Head of caudate nucleus (tissue), 42 donors: ENCODE data around the gene EFHD1.
"Not testable (repeated sequence)": the region's sequence is repeated elsewhere in the genome, so short reads cannot be mapped to it uniquely, and the experiment has no call there.

ENCODE experiments used
- DNase-seq, 42 donors: peaks; one replicate each; pipeline versions ENCODE4 v3.0.0 to v3.0.0-alpha.2; 2020 to 2021; ENCODE audit warnings: mixed read lengths in 7 of 42
- intact Hi-C: fragments of 100-400 bp; cut with DNase I; formaldehyde crosslinking; loops from one replicate; pipeline ENCODE4 v1.15.0; 2022

Gene EFHD1

GRCh38 chr2:232675381-232675780 lies 42.0 kb downstream of the EFHD1 start:
- no peak for DNase-seq
- intact Hi-C loops = no loop called here

GRCh38 chr2:232680006-232680405 lies 46.6 kb downstream of the EFHD1 start:
- peak in 2 of 42 donors; percentile 5 to 15 for DNase-seq
- intact Hi-C loops = no loop called here

DNA sequence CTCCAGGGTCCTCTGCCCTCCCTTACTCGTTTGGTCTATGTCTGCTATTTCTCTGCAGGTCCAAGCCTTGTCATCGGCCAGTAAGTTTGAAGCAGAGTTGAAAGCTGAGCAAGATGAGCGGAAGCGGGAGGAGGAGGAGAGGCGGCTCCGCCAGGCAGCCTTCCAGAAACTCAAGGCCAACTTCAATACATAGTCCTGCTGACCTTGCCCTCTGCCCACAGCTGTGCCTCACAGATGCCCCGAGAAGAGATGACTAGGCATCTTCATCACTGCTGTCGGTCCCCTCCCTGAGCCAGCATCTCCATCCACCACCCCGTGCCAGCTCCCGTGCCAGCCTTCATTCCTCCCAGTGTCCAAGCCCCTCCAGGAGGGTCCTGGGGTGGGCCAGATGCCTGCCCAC lies 48.1 kb downstream of the EFHD1 start:
- intact Hi-C loops = no loop called here
- peak in 2 of 42 donors; percentile 31 to 37 for DNase-seq

DNA sequence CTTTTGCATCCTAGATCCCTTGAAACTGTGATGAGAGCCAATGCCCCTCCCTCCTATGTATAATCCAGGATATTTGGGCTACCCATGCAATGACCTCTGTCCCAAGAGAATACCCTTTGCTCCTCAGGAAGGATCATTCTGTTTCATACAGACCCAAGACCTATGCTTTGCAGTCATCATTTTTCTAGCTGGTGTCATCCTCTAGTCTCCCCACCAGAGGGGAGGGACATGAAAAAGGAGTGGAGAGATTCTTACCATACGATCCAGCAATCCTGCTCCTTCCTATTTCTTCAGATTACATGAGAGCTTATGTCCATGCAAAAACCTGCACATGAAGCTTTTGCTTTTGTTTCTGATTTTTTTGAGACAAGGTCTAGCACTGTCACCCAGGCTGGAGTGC lies 50.0 kb downstream of the EFHD1 start:
- DNase-seq = no peak
- intact Hi-C loops = no loop called here

GRCh38 chr2:232685391-232685790 lies 52.0 kb downstream of the EFHD1 start:
- intact Hi-C loops, DNase-seq: not testable (repeated sequence)

DNA sequence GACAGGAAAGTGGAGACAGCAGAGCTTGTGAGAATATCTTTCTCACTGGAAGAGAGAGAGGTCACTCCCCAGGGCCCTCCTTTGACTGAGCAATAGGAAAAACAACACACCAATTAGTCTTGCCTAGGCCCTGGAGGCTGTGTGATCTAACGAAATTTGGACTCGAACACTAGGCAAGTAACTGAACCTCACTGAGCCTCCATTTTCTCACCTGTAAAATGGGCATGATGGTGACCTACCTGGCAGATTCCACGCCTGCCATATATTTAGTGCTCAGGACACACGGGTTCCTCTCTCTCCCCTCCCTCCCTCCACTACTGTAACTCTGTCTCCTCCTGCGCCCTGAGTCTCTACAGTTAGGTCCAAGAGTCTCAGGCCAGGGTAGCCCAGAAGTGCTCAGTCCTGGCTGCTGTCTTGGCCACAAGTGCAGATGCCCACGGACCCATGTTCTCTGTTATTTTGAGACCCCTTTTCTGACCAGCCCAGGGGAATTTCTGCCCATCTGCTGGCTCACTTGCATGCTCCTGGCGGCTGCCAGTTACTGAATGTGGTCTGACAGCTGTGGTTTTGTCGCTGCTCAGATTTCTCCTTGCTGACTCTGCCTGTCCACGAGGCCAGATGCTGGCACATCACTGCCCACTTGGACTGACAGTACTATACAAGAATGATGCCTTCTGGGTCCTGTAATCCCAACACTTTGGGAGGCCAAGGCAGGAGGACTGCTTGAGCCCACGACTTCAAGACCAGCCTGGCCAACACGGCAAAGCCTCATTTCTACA lies 54.2 kb downstream of the EFHD1 start:
- DNase-seq = peak in 1 of 42 donors; percentile 3
- intact Hi-C loops = no loop called here

GRCh38 chr2:232688201-232688600 lies 54.8 kb downstream of the EFHD1 start:
- DNase-seq = no peak
- intact Hi-C loops = no loop called here

- intact Hi-C loops = no loop called here
- peak in 26 of 42 donors; percentile 24 to 67 (median 41) for DNase-seq
Measured at GRCh38 chr2:232689152-232689910, 55.9 kb downstream of the EFHD1 start.

GRCh38 chr2:232691117-232691516 lies 57.7 kb downstream of the EFHD1 start:
- intact Hi-C loops = loop anchor here (10.0 kb wide), 1 partner anchor 56 kb away; the partner anchor contains the start of gene EFHD1
- DNase-seq = not testable (repeated sequence)

- DNase-seq = no peak
- intact Hi-C loops = loop anchor here (10.0 kb wide), 1 partner anchor 59 kb away; the partner anchor contains the start of gene EFHD1
Measured at GRCh38 chr2:232693344-232693743, 59.9 kb downstream of the EFHD1 start.

GRCh38 chr2:232696609-232697058 lies 63.2 kb downstream of the EFHD1 start:
- no peak for DNase-seq
- intact Hi-C loops = loop anchor here (2.0 to 10.0 kb wide), 2 partner anchors 62 to 90 kb away; partner anchors contain the start of gene EFHD1

GRCh38 chr2:232697059-232697806 lies 63.8 kb downstream of the EFHD1 start, which contains the start of gene GIGYF2:
GIGYF2 (plus strand) TSS chr2:232697331; CDS start chr2:232735198, 37,867 bp downstream.
- intact Hi-C loops = loop anchor here (2.0 to 10.0 kb wide), 2 partner anchors 62 to 90 kb away; partner anchors contain the start of gene EFHD1

GRCh38 chr2:232697807-232698110 lies 64.4 kb downstream of the EFHD1 start:
- intact Hi-C loops = loop anchor here (2.0 to 10.0 kb wide), 2 partner anchors 63 to 91 kb away; partner anchors contain the start of gene EFHD1
- DNase-seq = peak in 2 of 42 donors; percentile 16 to 47

More at GRCh38 chr2:232697059-232697806, 63.8 kb downstream of the EFHD1 start, which contains the start of gene GIGYF2:
- DNase-seq = peak; percentile 89 to 99 (median 97)

- no peak for DNase-seq
- intact Hi-C loops = loop anchor here (10.0 kb wide), 1 partner anchor 64 kb away; the partner anchor contains the start of gene EFHD1
Measured at GRCh38 chr2:232698556-232699091, 65.2 kb downstream of the EFHD1 start.

DNA sequence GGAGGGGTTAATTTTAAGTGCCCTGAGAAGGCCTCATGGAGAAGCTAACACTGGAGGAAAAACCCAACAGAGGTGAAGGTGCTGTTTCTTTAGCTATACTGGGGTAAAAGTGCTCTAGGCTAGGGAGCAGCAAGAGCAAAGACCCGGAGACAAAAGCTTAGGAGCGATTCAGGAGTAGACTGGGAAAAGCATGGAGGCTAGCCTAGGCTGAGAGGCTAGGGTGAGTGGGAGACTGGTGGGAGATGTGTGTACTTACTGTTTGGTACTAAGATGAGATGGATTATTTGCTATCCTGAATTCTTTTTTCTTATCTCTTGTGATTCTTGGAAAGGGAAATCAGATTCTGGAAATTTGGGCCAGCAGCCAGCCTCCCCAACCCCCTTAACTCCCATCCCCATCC lies 65.7 kb downstream of the EFHD1 start:
- intact Hi-C loops = loop anchor here (10.0 kb wide), 1 partner anchor 64 kb away; the partner anchor contains the start of gene EFHD1
- no peak for DNase-seq

DNA sequence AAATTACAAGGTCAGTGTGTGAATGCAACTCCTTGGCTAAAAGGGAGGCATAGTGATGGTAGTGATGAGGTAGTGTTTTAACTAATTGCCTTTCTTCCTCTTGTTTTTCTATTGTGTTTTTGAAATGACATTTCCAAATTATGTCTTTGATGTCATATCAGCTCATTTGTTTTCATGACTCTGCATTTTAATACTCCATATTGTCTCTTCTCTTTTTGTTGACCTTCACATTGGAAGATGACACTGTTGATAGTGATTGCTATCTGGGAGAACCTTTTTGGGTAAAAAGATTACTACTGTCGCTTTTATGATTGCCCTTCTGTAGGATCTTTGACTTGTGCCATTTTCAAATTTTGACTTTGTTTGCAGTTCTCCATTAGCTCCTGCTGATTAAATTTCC lies 66.8 kb downstream of the EFHD1 start:
- intact Hi-C loops = no loop called here
- DNase-seq = no peak

DNA sequence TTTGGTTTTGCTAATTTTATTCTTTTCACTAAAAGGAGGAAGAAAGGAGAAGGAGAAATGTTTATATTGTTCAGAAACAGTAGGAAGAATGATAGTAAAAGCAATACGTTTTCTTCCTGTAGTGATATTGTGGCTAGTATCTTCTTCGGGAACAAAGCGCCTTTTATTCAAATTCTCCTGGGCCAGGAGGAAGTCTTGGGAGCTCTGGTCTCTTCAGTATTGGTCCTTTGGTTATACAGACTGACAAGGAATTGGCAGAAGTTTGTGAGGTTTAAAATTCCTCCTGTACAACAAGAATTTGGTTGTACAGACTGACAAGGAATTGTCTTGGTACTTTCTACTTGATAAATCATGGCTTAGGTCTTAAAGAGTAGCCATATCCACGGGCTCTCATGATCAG lies 73.7 kb downstream of the EFHD1 start:
- no peak for DNase-seq
- intact Hi-C loops = no loop called here

GRCh38 chr2:232713505-232713904 lies 80.1 kb downstream of the EFHD1 start:
- no peak for DNase-seq
- intact Hi-C loops = no loop called here

- DNase-seq = no peak
- intact Hi-C loops = no loop called here
Measured at GRCh38 chr2:232714969-232715368, 81.6 kb downstream of the EFHD1 start.
